Suppressor macrophage (primary cell): ENCODE results near the gene OSBP2.

ENCODE experiments used
- DNase-seq, 4 experiments: peaks; one replicate each; pipeline ENCODE4 v3.0.0-alpha.2; 2020 to 2022

Gene OSBP2

GRCh38 chr22:30871391-30872284, 177.0 kb downstream of the OSBP2 start:
- DNase-seq, result no peak

- no peak for DNase-seq
Measured at GRCh38 chr22:30872285-30873041, 177.8 kb downstream of the OSBP2 start.

GRCh38 chr22:30873086-30873650, 178.5 kb downstream of the OSBP2 start:
- no peak for DNase-seq

GRCh38 chr22:30873661-30874060, 179.0 kb downstream of the OSBP2 start:
- DNase-seq, result no peak

- no peak for DNase-seq
Measured at GRCh38 chr22:30874431-30875370, 180.0 kb downstream of the OSBP2 start.

- peak in 1 of 4 experiments; percentile 21 for DNase-seq
Measured at GRCh38 chr22:30875481-30876215, 181.0 kb downstream of the OSBP2 start.

- no peak for DNase-seq
Measured at GRCh38 chr22:30876221-30876751, 181.6 kb downstream of the OSBP2 start.

- DNase-seq, result no peak
Measured at GRCh38 chr22:30876915-30877553, 182.4 kb downstream of the OSBP2 start.

GRCh38 chr22:30877662-30878515, 183.2 kb downstream of the OSBP2 start:
- no peak for DNase-seq

GRCh38 chr22:30878516-30879414, 184.1 kb downstream of the OSBP2 start:
- no peak for DNase-seq

- no peak for DNase-seq
Measured at GRCh38 chr22:30879415-30879797, 184.7 kb downstream of the OSBP2 start.

- no peak for DNase-seq
Measured at GRCh38 chr22:30880181-30880601, 185.5 kb downstream of the OSBP2 start.

GRCh38 chr22:30880847-30881246, 186.2 kb downstream of the OSBP2 start:
- no peak for DNase-seq

GRCh38 chr22:30881361-30882183, 186.9 kb downstream of the OSBP2 start:
- no peak for DNase-seq

GRCh38 chr22:30882184-30882717, 187.6 kb downstream of the OSBP2 start:
- no peak for DNase-seq

- no peak for DNase-seq
Measured at GRCh38 chr22:30882974-30883533, 188.4 kb downstream of the OSBP2 start.

GRCh38 chr22:30883586-30884145, 189.0 kb downstream of the OSBP2 start:
- DNase-seq, result no peak
